Left renal cortex interstitium (tissue), 4 donors: ENCODE measurements around the gene GRK1. TPM values are rescaled to one million over a fixed set of nuclear protein-coding genes. Genes with fewer than 3 reads are reported as not detected.

Source experiments
- DNase-seq, 4 donors: peaks; one replicate each; pipeline ENCODE4 v3.0.0-alpha.2; 2013; ENCODE audit warnings: low read depth in 4 of 4, low spot score in 2 of 4, missing footprints in 1 of 4
- polyA plus RNA-seq, 4 donors: library from polyadenylated mRNA; unstranded; fragments of 120-200 nt; gene quantifications; one replicate each; pipeline ENCODE4 v1.2.1, GENCODE V29; 2013; ENCODE audit not compliant: insufficient read length in 4 of 4

The GRK1 gene
- polyA plus RNA-seq, 4 donors = 0.11 to 0.19 (median 0.15) TPM

DNA sequence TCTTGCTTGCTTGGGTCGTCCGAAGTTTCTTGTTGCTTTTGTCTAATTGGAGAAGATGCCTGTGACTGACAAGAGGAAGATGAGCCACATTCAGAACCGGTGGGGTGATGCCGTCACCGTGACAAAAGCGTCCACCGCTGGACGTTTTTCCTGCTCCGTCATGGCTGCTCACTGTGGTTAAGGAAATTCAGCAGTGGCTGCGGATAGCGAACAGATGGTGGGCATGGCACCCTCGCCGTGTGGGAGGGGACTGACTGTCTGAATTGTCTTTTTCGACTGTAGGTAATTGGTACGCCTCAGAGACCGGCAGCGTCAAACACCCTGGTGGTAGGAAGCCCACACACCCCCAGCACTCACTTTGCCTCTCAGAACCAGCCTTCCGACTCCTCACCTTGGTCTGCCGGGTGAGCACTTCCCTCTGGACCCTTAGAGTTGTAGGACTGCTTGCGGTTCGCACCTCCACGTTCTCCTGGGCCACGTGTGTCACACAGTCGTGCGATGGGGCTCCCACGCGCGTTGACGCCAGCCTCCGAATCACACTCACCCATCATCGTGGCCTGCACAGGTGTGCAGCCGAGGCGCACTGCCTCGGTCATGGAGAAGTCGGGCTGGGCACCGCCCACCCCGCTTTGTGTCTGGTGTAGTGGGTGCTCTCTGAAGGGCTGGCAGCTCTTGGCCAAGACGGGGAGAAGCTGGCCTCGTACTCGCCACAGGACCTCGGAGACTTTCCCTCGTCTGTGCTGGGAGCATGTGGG, 35.5 kb upstream of the GRK1 start:
- no peak for DNase-seq

DNA sequence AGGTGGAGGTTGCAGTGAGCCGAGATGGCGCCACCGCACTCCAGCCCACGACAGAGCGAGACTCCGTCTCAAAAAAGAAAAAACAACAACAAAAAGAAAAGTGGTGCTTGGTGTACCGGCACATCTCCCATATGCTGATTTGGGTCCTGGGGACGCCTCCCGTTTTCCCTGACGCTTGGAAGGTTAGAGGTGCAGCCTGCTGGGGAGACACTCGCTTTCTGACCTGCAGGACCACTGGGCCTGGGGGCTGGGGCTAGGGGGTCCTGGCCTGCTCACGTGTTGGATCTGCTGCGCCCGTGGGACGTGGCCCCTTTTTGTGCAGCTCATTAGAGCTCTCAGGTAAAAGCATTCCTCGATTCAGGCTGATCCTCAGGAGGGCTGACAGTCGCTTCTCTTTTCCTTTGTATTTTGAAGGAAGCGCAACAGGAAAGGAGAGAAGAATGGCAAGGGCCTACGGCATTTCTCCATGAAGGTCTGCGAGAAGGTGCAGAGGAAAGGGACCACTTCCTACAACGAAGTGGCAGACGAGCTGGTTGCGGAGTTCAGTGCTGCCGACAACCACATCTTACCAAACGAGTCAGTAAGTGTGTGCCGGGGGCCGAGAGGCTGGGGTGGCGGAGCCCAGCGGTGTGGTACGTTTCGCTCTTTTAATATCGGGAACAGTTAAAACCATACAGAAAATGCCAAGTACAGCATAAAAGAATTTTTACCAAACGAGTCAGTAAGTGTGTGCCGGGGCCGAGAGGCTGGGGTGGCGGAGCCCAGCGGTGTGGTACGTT, 34.1 kb upstream of the GRK1 start:
- DNase-seq = no peak

DNA sequence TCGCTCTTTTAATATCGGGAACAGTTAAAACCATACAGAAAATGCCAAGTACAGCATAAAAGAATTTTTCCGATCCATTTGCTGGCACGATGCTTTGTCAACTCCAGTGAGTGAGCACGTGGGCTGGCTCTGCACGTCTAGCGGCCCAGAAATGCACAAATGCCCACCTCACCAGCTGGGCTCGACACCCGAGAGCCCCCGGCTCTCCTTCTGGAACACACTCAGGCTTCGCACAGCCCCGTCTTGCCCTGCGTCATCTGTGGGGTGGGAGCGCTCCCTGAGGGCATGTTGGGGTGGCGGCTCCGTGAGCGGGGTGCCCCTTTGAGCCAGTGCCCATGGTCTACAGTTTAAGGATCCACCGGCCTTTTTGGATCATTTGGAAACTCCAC, 33.5 kb upstream of the GRK1 start:
- DNase-seq = no peak

DNA sequence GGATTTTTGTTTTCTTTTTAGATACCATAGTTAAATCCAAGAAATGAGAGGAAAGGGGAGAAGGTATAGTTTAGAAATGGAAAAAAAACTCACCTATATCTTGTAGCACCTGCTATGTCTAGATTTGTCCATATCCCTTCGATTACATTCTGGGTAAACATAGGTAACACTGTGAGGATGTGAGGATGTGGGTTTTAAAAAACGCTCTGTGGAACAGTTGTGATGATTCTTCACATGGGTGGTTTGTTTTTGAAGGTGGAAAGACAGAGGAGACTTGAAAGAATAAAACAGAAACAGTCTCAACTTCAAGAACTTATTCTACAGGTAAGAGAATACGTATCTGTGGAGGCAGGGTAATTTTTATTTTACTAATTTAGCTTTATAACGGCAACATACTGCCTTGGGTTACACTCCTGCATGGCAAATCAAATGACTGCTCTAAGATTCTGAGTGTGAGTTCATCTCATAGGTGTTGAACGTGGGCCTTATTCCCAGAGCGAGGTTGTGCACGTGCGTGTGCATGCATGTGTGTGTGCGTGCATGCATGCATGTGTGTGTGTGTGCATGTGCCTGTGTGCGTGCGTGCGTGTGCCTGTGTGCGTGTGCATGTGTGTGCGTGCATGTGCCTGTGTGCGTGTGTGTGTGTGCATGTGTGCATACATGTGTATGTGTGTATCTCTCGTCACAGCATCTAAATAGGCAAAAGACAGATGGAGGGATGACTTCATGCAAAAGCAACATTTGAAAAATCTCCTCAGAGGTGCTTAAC, 32.6 kb upstream of the GRK1 start:
- DNase-seq = no peak

DNA sequence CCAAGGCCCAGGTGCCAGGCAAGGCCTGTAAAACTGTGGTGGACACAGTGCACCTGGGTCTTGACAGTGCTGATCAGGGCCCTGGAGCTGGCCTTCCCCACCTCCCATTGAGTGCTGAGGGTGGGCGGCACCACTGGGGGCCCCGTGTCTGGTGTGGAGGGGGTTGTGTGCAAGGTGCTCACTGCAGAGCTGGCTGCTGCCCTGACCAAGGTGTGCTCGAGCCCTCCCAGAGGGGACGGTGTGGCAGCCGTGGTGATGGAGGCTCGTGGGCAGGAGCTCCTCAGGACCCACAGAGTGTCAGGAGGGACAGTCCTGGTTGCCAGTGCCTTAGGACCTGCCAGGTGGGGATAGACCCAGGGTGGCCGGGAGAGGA, 32.0 kb upstream of the GRK1 start:
- DNase-seq = no peak

DNA sequence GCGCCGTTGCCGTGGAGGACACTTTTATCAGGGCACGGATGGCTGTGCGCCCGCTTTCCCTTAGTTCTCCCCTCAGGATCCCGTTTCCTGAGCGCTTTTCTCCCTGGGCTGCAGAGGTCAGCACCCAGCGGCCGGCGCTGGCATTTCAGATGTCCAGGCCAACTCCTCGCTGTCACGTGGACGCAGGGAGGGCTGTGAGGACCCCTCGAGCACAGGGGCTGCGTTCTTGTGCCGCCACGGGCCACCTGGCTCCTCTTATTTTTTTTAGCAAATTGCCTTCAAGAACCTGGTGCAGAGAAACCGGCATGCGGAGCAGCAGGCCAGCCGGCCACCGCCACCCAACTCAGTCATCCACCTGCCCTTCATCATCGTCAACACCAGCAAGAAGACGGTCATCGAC, 31.3 kb upstream of the GRK1 start:
- no peak for DNase-seq

DNA sequence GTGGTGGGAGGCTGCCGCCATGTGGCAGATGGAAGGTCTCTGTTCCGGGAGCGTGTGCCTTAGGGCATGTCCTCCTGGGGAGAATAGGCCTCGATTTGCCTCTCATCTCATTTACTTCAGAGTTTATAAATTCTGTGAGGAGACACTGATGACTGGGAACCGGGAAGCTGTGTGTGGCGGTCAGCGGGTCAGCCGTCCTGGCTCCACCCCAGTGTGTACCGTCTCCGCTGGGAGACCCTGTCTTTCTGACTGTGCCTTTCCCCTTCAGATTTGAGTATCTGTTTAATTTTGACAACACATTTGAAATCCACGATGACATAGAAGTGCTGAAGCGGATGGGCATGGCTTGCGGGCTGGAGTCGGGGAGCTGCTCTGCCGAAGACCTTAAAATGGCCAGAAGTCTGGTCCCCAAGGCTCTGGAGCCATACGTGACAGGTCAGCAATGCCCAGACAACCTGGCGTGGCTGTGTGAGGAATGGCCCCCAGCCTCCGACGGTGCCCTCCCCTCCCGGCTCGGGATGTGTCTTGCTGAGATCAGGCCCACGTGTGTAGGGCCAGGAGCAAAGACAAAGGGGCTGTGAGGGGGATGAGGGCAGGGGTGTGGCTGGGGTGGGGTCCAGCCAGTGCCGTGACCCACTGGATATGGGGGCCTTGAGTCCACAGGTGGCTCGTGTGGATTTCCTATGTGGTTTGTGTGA, 30.6 kb upstream of the GRK1 start:
- no peak for DNase-seq

DNA sequence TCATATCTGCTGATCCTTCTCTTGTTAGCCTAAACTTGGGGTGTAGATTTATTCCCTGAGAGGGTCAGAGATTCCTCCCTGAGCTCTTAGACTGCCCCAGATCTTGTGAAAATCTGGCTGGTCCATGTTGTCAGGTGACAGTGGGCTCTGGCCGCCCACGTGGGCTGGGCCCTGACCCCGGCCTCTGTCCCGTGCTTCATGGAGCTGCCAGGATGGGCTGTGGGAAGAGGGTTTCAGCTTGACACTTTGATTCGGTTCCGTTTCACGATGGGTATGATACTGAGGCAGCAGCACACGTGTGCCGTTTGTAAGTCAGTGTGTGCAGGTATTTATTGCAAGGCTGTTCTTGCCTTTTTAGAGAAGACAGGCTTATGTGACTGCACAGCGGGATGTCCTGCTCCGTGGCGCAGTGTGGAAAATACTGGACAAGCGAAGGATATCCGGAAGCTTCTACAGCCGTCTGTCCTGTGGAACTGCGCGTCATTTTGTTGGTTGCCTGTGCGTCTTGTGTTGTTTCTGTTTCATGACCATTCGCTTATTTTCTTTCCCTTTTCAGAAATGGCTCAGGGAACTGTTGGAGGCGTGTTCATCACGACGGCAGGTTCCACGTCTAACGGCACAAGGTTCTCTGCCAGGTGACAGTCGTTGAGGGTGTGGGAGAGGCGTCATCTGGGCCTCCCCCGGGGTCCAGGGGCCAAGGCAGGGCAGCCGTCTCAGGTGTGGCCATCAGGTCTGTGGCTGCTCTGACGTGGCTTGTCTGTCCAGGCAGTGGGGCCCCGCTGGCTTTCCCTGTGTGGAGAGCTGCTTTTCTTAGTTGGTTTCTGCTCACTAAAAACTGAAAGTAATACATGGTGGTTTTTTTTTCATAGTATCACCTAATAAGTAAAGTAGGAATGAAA, 29.5 kb upstream of the GRK1 start:
- no peak for DNase-seq

DNA sequence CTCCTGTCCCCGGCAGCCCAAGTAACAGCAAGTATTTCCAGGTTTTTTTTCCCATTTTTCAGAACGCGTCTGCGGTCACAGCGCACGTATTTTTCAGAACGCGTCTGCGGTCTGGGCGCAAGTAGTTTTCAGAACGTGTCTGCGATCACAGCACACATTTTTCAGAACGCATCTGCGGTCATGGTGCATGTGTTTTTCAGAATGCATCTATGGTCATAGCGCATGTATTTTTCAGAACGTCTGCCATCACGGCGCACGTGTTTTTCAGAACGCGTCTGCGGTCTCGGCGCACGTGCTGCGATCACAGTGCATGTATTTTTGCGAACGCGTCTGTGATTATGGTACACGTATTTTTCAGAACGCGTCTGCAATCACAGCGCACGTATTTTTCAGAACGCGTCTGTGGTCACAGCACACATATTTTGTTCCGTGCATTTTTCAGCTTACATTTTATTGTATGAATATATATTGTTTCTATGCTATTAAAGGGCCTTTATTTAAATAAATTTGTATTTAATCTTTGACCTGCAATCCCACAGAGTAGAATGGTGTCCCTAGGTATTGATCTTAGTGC, 28.8 kb upstream of the GRK1 start:
- no peak for DNase-seq

DNA sequence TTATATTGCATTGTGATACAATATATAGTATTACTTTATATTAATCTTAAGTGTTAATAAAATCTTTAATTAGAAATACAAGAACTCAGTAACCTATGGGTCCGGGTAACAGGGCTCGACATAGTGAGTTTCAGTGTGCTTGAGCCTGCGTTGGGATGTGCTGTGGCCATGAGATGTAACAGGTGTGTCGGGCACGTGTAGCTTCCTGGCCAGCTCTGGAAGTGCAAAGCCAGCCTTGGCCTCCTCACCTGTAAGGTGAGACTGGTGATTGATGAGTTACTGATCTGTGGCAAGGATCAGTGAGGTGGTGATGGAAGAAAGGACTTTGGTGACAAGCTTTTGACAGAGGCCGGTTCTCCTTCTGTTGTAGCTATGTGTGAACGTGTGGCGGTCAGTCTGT, 28.2 kb upstream of the GRK1 start:
- DNase-seq = no peak

DNA sequence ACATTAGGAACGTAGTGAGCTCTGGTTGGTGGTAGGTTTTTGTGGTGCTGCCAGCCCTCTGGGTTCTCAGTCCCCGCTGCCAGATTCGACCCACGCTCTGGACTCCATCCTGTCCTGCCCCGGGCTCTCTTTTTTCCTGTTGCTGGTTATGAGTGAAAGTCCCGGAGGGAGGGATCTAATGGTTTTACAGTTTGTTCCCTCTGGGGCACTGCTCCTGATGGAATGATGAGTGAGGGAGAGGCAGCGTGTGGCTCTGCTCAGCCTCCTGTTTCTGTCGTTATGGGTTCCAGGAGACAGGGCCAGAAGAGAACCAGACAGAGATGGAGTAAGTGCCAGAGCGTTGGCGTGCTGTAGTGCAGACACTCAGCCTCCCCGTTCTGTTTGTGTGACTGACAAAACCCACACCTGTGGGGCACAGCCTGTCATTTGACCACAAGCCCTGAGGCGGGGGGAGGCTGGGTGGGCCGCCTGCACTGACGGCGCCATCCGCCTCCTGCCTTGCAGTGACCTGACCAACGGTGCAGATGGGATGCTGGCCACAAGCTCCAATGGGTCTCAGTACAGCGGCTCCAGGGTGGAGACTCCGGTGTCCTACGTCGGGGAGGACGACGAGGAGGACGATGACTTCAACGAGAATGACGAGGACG, 27.3 kb upstream of the GRK1 start:
- DNase-seq = no peak

DNA sequence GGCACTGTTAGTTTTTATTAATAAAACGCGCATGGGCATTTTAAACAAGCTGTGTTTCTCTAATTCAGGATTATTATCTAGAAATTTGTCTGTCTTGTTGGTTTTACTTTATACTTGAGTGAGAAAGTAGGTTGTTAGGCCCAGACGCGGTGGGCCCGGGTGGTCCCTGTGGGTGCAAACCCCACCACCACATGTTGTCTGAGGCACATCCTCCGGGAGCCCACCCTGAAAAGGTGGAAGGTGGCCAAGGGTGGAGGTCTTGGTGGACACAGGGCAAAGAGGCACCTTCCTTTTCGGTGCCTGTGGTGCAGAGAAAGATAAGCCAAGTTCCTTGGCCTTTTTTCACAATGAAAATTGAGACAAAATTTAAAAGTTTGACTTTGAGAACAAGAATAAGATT, 25.6 kb upstream of the GRK1 start:
- no peak for DNase-seq

DNA sequence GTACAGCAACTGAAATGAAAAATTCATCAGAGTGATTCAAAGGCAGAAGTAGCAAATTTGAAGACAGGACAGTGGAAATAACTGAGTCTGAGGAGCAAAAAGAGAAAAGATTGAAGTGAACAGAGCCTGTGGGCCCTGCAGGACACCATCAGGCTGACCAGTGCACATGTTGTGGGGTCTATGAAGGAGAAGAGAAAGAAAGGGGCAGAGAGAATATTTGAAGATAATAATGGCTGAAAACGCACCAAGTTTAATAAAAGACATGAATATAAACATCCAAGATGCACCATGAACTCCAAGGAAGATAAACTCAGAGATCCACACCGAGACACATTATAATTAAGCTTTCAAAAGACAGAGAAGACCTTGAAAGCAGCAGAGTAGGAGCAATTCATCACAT, 24.5 kb upstream of the GRK1 start:
- DNase-seq = no peak

DNA sequence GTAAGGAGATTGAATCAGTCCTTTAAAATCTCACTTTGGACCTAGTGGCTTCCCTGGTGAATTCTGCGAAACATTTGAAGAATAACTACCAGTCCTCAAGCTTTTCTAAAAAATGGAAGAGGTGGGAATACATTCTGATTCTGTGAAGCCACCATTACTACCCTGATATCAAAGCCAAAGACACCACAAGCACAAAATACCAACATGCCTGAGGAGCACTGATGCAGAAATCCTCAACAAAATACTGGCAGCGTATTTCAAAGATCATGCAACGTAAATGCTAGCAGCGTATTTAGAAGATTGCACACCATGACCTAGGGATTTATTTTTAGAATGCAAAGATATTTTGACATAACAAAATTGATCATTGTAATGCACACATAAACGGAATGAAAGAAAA, 23.4 kb upstream of the GRK1 start:
- DNase-seq = no peak

DNA sequence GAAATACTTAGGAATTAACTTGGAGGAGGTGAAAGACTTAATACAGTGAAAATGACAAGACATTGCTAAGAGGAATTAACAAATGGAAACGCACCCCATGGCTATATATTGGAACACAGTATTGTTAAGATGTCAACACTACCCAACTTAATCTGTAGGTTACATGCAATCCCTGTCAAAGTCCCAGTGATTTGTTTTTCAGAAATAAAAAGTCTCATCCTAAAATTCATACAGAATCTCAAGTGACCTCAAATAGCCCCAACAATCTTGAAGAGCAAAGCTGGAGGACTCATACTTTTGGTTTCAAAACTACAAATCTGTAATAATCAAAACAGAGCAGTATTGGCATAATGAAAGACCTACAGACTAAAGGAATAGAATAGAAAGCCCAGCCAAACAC, 22.2 kb upstream of the GRK1 start:
- no peak for DNase-seq

DNA sequence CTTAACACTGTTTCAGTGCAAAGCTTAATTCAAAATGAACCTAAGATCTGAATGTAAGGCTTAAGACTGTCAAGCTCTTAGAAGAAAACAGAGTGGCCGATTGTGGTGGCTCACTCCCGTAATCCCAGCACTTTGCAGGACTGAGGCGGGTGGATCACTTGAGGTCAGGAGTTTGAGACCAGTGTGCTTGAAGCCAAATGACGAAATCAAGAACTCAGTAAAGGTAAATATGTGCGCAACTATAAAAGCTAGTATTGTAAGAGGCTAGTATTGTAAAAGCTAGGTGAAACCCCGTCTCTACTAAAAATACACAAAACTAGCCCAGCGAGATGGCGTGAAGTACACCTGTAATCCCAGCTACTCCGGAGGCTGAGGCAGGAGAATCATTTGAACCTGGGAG, 21.7 kb upstream of the GRK1 start:
- DNase-seq = no peak

DNA sequence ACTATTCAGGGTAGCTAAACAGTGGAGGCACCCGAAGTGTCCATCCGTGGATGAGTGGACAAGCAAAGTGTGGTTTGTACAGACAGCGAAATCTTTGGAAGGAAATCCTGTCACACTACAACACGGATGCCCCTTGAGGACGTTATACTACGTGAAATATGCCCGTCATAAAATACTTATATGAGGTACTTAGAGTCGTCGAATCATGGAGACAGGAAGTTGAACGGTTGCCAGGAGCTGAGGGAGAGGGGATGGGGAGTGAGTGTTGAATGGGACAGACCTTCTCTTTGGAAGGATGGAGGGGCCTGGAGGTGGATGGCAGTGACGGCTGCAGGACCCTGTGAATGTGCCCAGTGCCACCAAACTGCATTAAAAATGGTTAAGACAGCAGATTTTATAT, 20.6 kb upstream of the GRK1 start:
- DNase-seq = no peak

DNA sequence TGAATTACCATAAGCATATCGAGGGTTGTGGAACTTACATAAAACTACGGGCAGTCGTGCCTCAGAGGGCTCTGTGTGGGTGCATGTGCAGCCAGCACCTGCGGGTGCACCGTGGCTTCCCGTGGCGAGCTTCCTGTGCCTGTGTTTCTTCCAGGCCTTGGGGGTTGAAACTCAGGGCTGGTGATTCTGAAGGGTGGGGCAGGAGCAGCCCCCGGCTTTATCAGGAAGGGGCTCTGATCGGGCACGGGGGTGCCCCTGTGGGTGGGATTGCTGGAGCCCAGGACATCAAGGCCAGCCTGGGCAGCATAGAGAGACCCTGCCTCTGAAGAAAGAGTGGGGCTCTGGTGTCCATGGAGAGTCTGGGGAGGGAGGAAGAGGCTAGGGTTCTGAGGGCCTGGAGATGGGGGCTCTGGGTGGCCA, 20.1 kb upstream of the GRK1 start:
- no peak for DNase-seq
